Endodermal cell (in vitro differentiated cells): ENCODE measurements around the gene GTF3C2. TPM values are rescaled to one million over a fixed set of nuclear protein-coding genes. Genes with fewer than 3 reads are reported as not detected.

Source experiments
- DNase-seq: peaks from one replicate; pipeline ENCODE4 v3.0.0-alpha.2; 2017
- H3K27ac ChIP-seq: 2 replicates; pipeline ENCODE4 v1.5.1; 2013; ENCODE audit warnings: mild to moderate bottlenecking, low read depth, low read length, moderate library complexity
- H3K27me3 ChIP-seq: 2 replicates; pipeline ENCODE4 v1.6.1; 2013; ENCODE audit warnings: mild to moderate bottlenecking, low read length, moderate library complexity; ENCODE audit not compliant: insufficient read depth, control insufficient read depth, poor library complexity, severe bottlenecking
- H3K36me3 ChIP-seq: 2 replicates; pipeline ENCODE4 v1.7.0; 2013; ENCODE audit warnings: mild to moderate bottlenecking, low read length, moderate library complexity; ENCODE audit not compliant: control insufficient read depth, insufficient read depth
- H3K4me1 ChIP-seq: one replicate; pipeline ENCODE4 v1.7.0; 2013; ENCODE audit warnings: low read length; ENCODE audit not compliant: control insufficient read depth, insufficient read depth
- H3K4me3 ChIP-seq: 2 replicates; pipeline ENCODE4 v1.5.1; 2013; ENCODE audit warnings: mild to moderate bottlenecking, low read length, moderate library complexity
- H3K9ac ChIP-seq: 2 replicates; pipeline ENCODE4 v1.6.1; 2013; ENCODE audit warnings: mild to moderate bottlenecking, low read length, moderate library complexity; ENCODE audit not compliant: poor library complexity, severe bottlenecking; ENCODE audit errors: extremely low read depth
- H3K9me3 ChIP-seq: 2 replicates; pipeline ENCODE4 v1.6.1; 2013; ENCODE audit warnings: mild to moderate bottlenecking, low read length, moderate library complexity; ENCODE audit not compliant: control insufficient read depth
- H3K27ac Mint-ChIP-seq: 2 replicates; pipeline ENCODE4 v1.8.0; 2020; ENCODE audit warnings: mixed read lengths
- H3K27me3 Mint-ChIP-seq: 2 replicates; pipeline ENCODE4 v1.8.0; 2021; ENCODE audit warnings: mild to moderate bottlenecking, mixed read lengths; ENCODE audit not compliant: insufficient read depth
- H3K36me3 Mint-ChIP-seq: 2 replicates; pipeline ENCODE4 v1.8.0; 2020; ENCODE audit warnings: low read depth, mixed read lengths
- H3K4me1 Mint-ChIP-seq: 2 replicates; pipeline ENCODE4 v1.8.0; 2020; ENCODE audit warnings: mixed read lengths
- H3K4me3 Mint-ChIP-seq: 2 replicates; pipeline ENCODE4 v1.8.0; 2020; ENCODE audit warnings: mild to moderate bottlenecking, moderate library complexity, mixed read lengths
- H3K9me3 Mint-ChIP-seq: 2 replicates; pipeline ENCODE4 v1.8.0; 2020; ENCODE audit warnings: mild to moderate bottlenecking, mixed read lengths
- CTCF ChIP-seq: fragments of 200-600 bp; sonication (generic); conservative IDR thresholded peaks from 2 replicates; pipeline ENCODE4 v1.5.0; 2021; ENCODE audit warnings: antibody characterized with exemption, mild to moderate bottlenecking
- WGBS, 2 experiments: methylation state at CpG; one replicate each; pipeline versions ENCODE4 v1.1.5 to v1.1.7; 2013; ENCODE audit warnings: missing lambda C conversion rate in 2 of 2, mixed read lengths in 1 of 2; ENCODE audit not compliant: insufficient coverage in 1 of 2, insufficient read length in 1 of 2; 5-methylcytosine and 5-hydroxymethylcytosine counted together
- total RNA-seq, 2 donors: library from RNA; stranded (reverse); fragmentation: NEBNext Ultra II Directional in 1 of 2; extraction: Animal tissue kit (Norgen Biotek cat#: 25700) in 1 of 2; gene quantifications; 2 replicates in 1 of 2; 3 replicates in 1 of 2; pipeline ENCODE4 v1.2.1, GENCODE V29; 2021

Gene GTF3C2
- total RNA-seq, 2 donors from 2014 or later = 105 to 120 TPM

DNA sequence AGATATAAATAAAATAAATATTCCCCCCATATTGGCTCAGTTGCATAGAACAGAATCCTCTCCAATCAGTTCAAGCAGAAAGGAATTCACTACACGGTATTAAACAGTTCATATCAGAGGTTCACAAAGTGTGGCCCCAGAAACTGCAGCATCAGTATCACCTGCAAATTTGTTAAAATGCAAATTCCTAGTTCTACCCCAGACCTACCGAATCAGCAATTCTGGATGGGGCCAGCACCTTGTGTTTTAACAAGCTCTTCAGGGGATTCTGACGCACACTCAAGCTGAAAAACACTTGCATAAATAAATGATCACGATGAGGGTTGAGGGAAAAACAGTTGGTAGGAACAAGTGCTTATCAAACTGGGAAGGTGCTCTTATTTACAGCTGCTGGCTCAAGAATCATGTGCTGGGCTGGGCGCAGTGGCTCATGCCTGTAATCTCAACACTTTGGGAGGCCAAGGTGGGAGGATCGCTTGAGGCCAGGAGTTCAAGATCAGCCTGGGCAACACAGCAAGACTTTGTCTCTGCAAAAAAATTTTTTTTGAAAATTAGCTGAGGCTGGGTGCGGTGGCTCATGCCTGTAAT is 6.4 kb downstream of the GTF3C2 start:
- H3K27ac Mint-ChIP-seq = no peak overlapping the region
- H3K4me3 Mint-ChIP-seq = no peak overlapping the region
- peaks cover 12% of the 10 kb centered on the region for H3K4me1 Mint-ChIP-seq
- Histone ChIP-seq H3K9me3 (no peaks in the 10 kb centered on the region), H3K9ac (no peak overlapping the region), H3K4me3 (no peak overlapping the region), H3K4me1 (no peaks in the 10 kb centered on the region), H3K36me3 (no peaks in the 10 kb centered on the region), H3K27ac (no peak overlapping the region), H3K27me3 (no peaks in the 10 kb centered on the region)
- DNase-seq = no peak
- 94 to 97% methylated on average over 7 of the region's 7 CpGs for WGBS, 2 experiments
- peaks cover 17% of the 10 kb centered on the region for H3K36me3 Mint-ChIP-seq
- TF ChIP-seq CTCF = no peak
- H3K9me3 Mint-ChIP-seq = no peaks in the 10 kb centered on the region
- no peaks in the 10 kb centered on the region for H3K27me3 Mint-ChIP-seq

- Mint-ChIP-seq H3K36me3 (peaks cover 25% of the 10 kb centered on the region), H3K9me3 (no peaks in the 10 kb centered on the region), H3K4me3 (no peak overlapping the region), H3K27ac (no peak overlapping the region), H3K4me1 (peaks cover under 1% of the 10 kb centered on the region), H3K27me3 (no peaks in the 10 kb centered on the region)
- no peaks in the 10 kb centered on the region for H3K9me3 ChIP-seq
- H3K9ac ChIP-seq = no peak overlapping the region
- H3K36me3 ChIP-seq = peaks cover 10% of the 10 kb centered on the region
- no peak overlapping the region for H3K27ac ChIP-seq
- DNase-seq = no peak
- H3K4me1 ChIP-seq = no peaks in the 10 kb centered on the region
- no peak overlapping the region for H3K4me3 ChIP-seq
- no peaks in the 10 kb centered on the region for H3K27me3 ChIP-seq
- WGBS, 2 experiments = 90 to 95% methylated on average over 2 of the region's 2 CpGs
- no peak for TF ChIP-seq CTCF
Measured at GRCh38 chr2:27347641-27348040, 8.9 kb downstream of the GTF3C2 start.

DNA sequence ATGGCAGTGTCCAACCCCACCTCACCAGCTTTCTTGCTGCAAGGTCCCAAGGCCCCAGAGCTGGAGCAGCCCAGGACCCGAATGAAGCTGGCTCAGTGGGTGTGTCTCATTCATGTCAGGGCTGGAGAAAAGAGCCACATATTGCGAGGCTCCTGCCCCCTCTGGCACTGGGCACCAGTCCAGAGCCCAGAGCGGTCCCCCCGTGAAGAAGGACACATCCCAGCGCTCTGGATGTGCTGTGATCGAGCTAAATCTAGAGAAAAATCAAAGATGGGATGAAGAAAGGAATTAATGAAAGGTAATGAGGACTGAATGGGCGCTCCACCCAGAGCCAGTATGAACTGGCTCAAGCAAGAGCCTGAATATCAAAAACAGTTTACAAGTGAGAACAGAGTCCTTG is 20.4 kb downstream of the GTF3C2 start:
- no peak for DNase-seq
- Histone ChIP-seq H3K4me3 (no peak overlapping the region), H3K9me3 (no peaks in the 10 kb centered on the region), H3K36me3 (peaks cover 83% of the 10 kb centered on the region), H3K9ac (no peak overlapping the region), H3K4me1 (no peaks in the 10 kb centered on the region), H3K27ac (no peak overlapping the region), H3K27me3 (no peaks in the 10 kb centered on the region)
- no peak overlapping the region for H3K4me3 Mint-ChIP-seq
- peaks cover 80% of the 10 kb centered on the region for H3K36me3 Mint-ChIP-seq
- no peak overlapping the region for H3K27ac Mint-ChIP-seq
- no peaks in the 10 kb centered on the region for H3K9me3 Mint-ChIP-seq
- WGBS, 2 experiments = 96 to 98% methylated on average over 5 to 7 of the region's 7 CpGs
- no peak for TF ChIP-seq CTCF
- no peaks in the 10 kb centered on the region for H3K27me3 Mint-ChIP-seq
- H3K4me1 Mint-ChIP-seq = no peaks in the 10 kb centered on the region
